ENCODE measurements around the gene RNF225. TPM values are rescaled to one million over a fixed set of nuclear protein-coding genes. Genes with fewer than 3 reads are reported as not detected.
A peak's percentile ranks its signal among the peaks of the same experiment; 100 is the strongest.
"Not testable (repeated sequence)": the region's sequence is repeated elsewhere in the genome, so short reads cannot be mapped to it uniquely, and the experiment has no call there.

RNF225 gene
- total RNA-seq, 1 experiment from 2014 or later, result 0.73 TPM

DNA sequence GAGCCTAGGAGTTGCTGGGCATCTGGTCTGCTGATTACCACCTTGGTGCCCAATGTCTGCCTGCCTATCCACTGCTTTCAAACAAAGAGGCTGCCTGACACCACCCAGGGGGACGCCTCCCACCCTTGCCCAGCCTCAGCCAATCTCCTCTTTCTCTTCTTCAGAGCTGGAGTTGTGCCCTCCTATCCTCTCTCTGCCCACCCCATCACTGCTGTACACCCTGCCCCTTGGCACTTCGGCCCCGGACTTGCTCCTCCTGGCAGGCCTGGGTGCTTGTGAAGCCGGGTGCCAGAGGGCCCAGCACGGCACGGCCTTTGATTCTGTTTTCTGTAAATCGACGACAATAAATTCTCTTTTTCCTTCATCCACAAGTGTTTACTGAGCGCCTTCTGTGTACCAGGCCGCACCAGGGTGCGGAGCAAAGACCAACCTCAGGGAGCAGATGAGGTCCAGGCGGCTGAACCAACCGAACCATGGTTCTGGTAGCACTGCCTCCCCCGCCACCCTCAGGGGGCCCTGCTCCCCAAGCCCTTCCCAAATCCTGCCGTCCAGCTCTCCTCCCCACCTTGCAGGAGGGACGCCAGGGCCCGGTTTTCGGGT is 5.0 kb downstream of the RNF225 start:
- TF ChIP-seq, protein P1, sequence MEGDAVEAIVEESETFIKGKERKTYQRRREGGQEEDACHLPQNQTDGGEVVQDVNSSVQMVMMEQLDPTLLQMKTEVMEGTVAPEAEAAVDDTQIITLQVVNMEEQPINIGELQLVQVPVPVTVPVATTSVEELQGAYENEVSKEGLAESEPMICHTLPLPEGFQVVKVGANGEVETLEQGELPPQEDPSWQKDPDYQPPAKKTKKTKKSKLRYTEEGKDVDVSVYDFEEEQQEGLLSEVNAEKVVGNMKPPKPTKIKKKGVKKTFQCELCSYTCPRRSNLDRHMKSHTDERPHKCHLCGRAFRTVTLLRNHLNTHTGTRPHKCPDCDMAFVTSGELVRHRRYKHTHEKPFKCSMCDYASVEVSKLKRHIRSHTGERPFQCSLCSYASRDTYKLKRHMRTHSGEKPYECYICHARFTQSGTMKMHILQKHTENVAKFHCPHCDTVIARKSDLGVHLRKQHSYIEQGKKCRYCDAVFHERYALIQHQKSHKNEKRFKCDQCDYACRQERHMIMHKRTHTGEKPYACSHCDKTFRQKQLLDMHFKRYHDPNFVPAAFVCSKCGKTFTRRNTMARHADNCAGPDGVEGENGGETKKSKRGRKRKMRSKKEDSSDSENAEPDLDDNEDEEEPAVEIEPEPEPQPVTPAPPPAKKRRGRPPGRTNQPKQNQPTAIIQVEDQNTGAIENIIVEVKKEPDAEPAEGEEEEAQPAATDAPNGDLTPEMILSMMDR (IDR thresholded peaks at IDR 0.05; ENCODE audit: insufficient read depth in 1 of 2, low read depth in 1 of 2, low read length in 1 of 2, severe bottlenecking in 1 of 2, unreplicated experiment in 1 of 2), result no peak
- Histone ChIP-seq H3K36me3 (ENCODE audit: control insufficient read depth, insufficient read depth, low read length) (peaks cover 1% of the 10 kb centered on the region; the same call in 1 of the 2 replicates), H3K27me3 (replicated peaks; ENCODE audit: control insufficient read depth, insufficient read depth, low read length) (no peaks in the 10 kb centered on the region), H3K4me1 (peaks cover 9% of the 10 kb centered on the region), H3K4me3 (ENCODE audit: low read depth, low read length) (peak overlapping the region; percentile 70), H3K9me3 (no peaks in the 10 kb centered on the region)
- ChIA-PET POLR2A (no interaction called here), CTCF (no interaction called here)
- Mint-ChIP-seq H3K27me3 (ENCODE audit: insufficient read depth, unreplicated experiment) (no peaks in the 10 kb centered on the region), H3K4me1 (ENCODE audit: low read depth, unreplicated experiment) (peaks cover 11% of the 10 kb centered on the region), H3K36me3 (ENCODE audit: insufficient read depth, unreplicated experiment) (peaks cover 39% of the 10 kb centered on the region), H3K27ac (ENCODE audit: unreplicated experiment) (peak overlapping the region; percentile 99), H3K9me3 (ENCODE audit: unreplicated experiment) (no peaks in the 10 kb centered on the region), H3K4me3 (ENCODE audit: unreplicated experiment) (peak overlapping the region; percentile 99)
- DNase-seq, result no peak
- intact Hi-C loops (cut with micrococcal nuclease; ENCODE audit: unreplicated experiment), result loop anchor here (2.0 kb wide), 2 partner anchors 38 to 74 kb away; partner anchors contain the start of gene ZNF497
- BruUV-seq (replicated peaks), result no TSS peak

GRCh38 chr19:58400916-58401839 is 5.7 kb downstream of the RNF225 start:
- no peaks in the 10 kb centered on the region for H3K9me3 ChIP-seq
- POLR2A ChIA-PET, result no interaction called here
- BruUV-seq (replicated peaks), result no TSS peak
- intact Hi-C loops (cut with micrococcal nuclease; ENCODE audit: unreplicated experiment), result loop anchor here (2.0 kb wide), 2 partner anchors 38 to 74 kb away; partner anchors contain the start of gene ZNF497
- H3K36me3 ChIP-seq (ENCODE audit: control insufficient read depth, insufficient read depth, low read length), result no peaks in the 10 kb centered on the region
- DNase-seq, result peak; percentile 99
- Mint-ChIP-seq H3K36me3 (ENCODE audit: insufficient read depth, unreplicated experiment) (peaks cover 32% of the 10 kb centered on the region), H3K4me3 (ENCODE audit: unreplicated experiment) (peak overlapping the region; percentile 99), H3K27ac (ENCODE audit: unreplicated experiment) (peak overlapping the region; percentile 99), H3K9me3 (ENCODE audit: unreplicated experiment) (no peaks in the 10 kb centered on the region), H3K27me3 (ENCODE audit: insufficient read depth, unreplicated experiment) (no peaks in the 10 kb centered on the region), H3K4me1 (ENCODE audit: low read depth, unreplicated experiment) (peaks cover 11% of the 10 kb centered on the region)
- CTCF ChIA-PET, result no interaction called here
- H3K4me3 ChIP-seq (ENCODE audit: low read depth, low read length), result peak overlapping the region; percentile 93
- H3K27me3 ChIP-seq (replicated peaks; ENCODE audit: control insufficient read depth, insufficient read depth, low read length), result no peaks in the 10 kb centered on the region
- H3K4me1 ChIP-seq, result peaks cover 8% of the 10 kb centered on the region
- TF ChIP-seq, protein P1 (IDR thresholded peaks at IDR 0.05; ENCODE audit: insufficient read depth in 1 of 2, low read depth in 1 of 2, low read length in 1 of 2, severe bottlenecking in 1 of 2, unreplicated experiment in 1 of 2), result no peak

GRCh38 chr19:58401840-58402421 is 6.5 kb downstream of the RNF225 start:
- intact Hi-C loops (cut with micrococcal nuclease; ENCODE audit: unreplicated experiment), result loop anchor here (2.0 kb wide), 2 partner anchors 39 to 73 kb away; partner anchors contain the start of gene ZNF497
- peaks cover 12% of the 10 kb centered on the region for H3K4me1 ChIP-seq
- H3K9me3 Mint-ChIP-seq (ENCODE audit: unreplicated experiment), result no peaks in the 10 kb centered on the region
- peaks cover 16% of the 10 kb centered on the region for H3K4me1 Mint-ChIP-seq (ENCODE audit: low read depth, unreplicated experiment)
- H3K36me3 Mint-ChIP-seq (ENCODE audit: insufficient read depth, unreplicated experiment), result peaks cover 26% of the 10 kb centered on the region
- no peaks in the 10 kb centered on the region for H3K9me3 ChIP-seq
- TSS peak; percentile 48 for BruUV-seq (replicated peaks)
- peak overlapping the region; percentile 99 for H3K27ac Mint-ChIP-seq (ENCODE audit: unreplicated experiment)
- TF ChIP-seq, protein P1 (IDR thresholded peaks at IDR 0.05; ENCODE audit: insufficient read depth in 1 of 2, low read depth in 1 of 2, low read length in 1 of 2, severe bottlenecking in 1 of 2, unreplicated experiment in 1 of 2), result no peak
- peak overlapping the region; percentile 99 for H3K4me3 Mint-ChIP-seq (ENCODE audit: unreplicated experiment)
- H3K4me3 ChIP-seq (ENCODE audit: low read depth, low read length), result peak overlapping the region; percentile 93
- no peaks in the 10 kb centered on the region for H3K27me3 Mint-ChIP-seq (ENCODE audit: insufficient read depth, unreplicated experiment)
- DNase-seq, result no peak
- H3K27me3 ChIP-seq (replicated peaks; ENCODE audit: control insufficient read depth, insufficient read depth, low read length), result no peaks in the 10 kb centered on the region
- no peaks in the 10 kb centered on the region for H3K36me3 ChIP-seq (ENCODE audit: control insufficient read depth, insufficient read depth, low read length)
- ChIA-PET POLR2A (no interaction called here), CTCF (no interaction called here)

GRCh38 chr19:58403920-58404478 is 8.5 kb downstream of the RNF225 start:
- H3K27ac Mint-ChIP-seq (ENCODE audit: unreplicated experiment); BruUV-seq (replicated peaks); H3K4me3 ChIP-seq (ENCODE audit: low read depth, low read length); H3K27me3 Mint-ChIP-seq (ENCODE audit: insufficient read depth, unreplicated experiment); intact Hi-C loops (cut with micrococcal nuclease; ENCODE audit: unreplicated experiment); H3K9me3 Mint-ChIP-seq (ENCODE audit: unreplicated experiment); DNase-seq; H3K9me3 ChIP-seq; H3K4me3 Mint-ChIP-seq (ENCODE audit: unreplicated experiment); POLR2A ChIA-PET; H3K27me3 ChIP-seq (replicated peaks; ENCODE audit: control insufficient read depth, insufficient read depth, low read length); CTCF ChIA-PET; H3K36me3 ChIP-seq (ENCODE audit: control insufficient read depth, insufficient read depth, low read length): not testable (repeated sequence)
- peaks cover 27% of the 10 kb centered on the region for H3K4me1 Mint-ChIP-seq (ENCODE audit: low read depth, unreplicated experiment)
- H3K4me1 ChIP-seq, result peaks cover 17% of the 10 kb centered on the region
- H3K36me3 Mint-ChIP-seq (ENCODE audit: insufficient read depth, unreplicated experiment), result peaks cover 36% of the 10 kb centered on the region

Measured in Caco-2 (cell line).